Type B pancreatic cell (in vitro differentiated cells): Measurements from ENCODE around the gene POU2F1. TPM values are rescaled to one million over a fixed set of nuclear protein-coding genes. Genes with fewer than 3 reads are reported as not detected.

Experiments
- DNase-seq: peaks from one replicate; pipeline ENCODE4 v3.0.0; 2021; ENCODE audit warnings: mixed read lengths; ENCODE audit not compliant: unreplicated experiment; ENCODE audit errors: extremely low spot score
- H3K27ac Mint-ChIP-seq: 2 replicates; pipeline ENCODE4 v1.8.0; 2021; ENCODE audit warnings: mild to moderate bottlenecking, mixed read lengths
- H3K27me3 Mint-ChIP-seq: 2 replicates; pipeline ENCODE4 v1.8.0; 2021; ENCODE audit warnings: mixed read lengths
- H3K36me3 Mint-ChIP-seq: 2 replicates; pipeline ENCODE4 v1.8.0; 2021; ENCODE audit warnings: mixed read lengths
- H3K4me1 Mint-ChIP-seq: one replicate; pipeline ENCODE4 v1.8.0; 2021; ENCODE audit warnings: mixed read lengths; ENCODE audit not compliant: unreplicated experiment
- H3K4me3 Mint-ChIP-seq: 2 replicates; pipeline ENCODE4 v1.8.0; 2021; ENCODE audit warnings: mild to moderate bottlenecking, mixed read lengths
- H3K9me3 Mint-ChIP-seq: 2 replicates; pipeline ENCODE4 v1.8.0; 2021; ENCODE audit warnings: mixed read lengths
- CTCF ChIP-seq: fragments of 200-600 bp; sonication (generic); conservative IDR thresholded peaks from 2 replicates; pipeline ENCODE4 v1.5.0; 2021; ENCODE audit warnings: antibody characterized with exemption, mild to moderate bottlenecking
- total RNA-seq: library from RNA; stranded (reverse); gene quantifications from 2 replicates; pipeline ENCODE4 v1.2.1, GENCODE V29; 2021; ENCODE audit warnings: low replicate concordance

The POU2F1 gene
- total RNA-seq, 1 donor from 2014 or later: 24.2 TPM

- Mint-ChIP-seq H3K4me3 (no peak overlapping the region), H3K27me3 (no peaks in the 10 kb centered on the region), H3K4me1 (peaks cover 21% of the 10 kb centered on the region), H3K27ac (no peak overlapping the region), H3K36me3 (peaks cover 9% of the 10 kb centered on the region), H3K9me3 (peaks cover 6% of the 10 kb centered on the region)
- DNase-seq: no peak
- no peak for TF ChIP-seq CTCF
Observed at GRCh38 chr1:167289075-167289442, 68.4 kb downstream of the POU2F1 start.

GRCh38 chr1:167289966-167290365, 69.3 kb downstream of the POU2F1 start:
- no peak for DNase-seq
- no peaks in the 10 kb centered on the region for H3K27me3 Mint-ChIP-seq
- no peak for TF ChIP-seq CTCF
- H3K4me1 Mint-ChIP-seq: peaks cover 21% of the 10 kb centered on the region
- H3K4me3 Mint-ChIP-seq: no peak overlapping the region
- H3K9me3 Mint-ChIP-seq: peaks cover 6% of the 10 kb centered on the region
- H3K27ac Mint-ChIP-seq: no peak overlapping the region
- H3K36me3 Mint-ChIP-seq: peaks cover 9% of the 10 kb centered on the region

GRCh38 chr1:167291539-167292185, 71.0 kb downstream of the POU2F1 start:
- Mint-ChIP-seq H3K27ac (no peak overlapping the region), H3K36me3 (peaks cover 9% of the 10 kb centered on the region), H3K4me3 (no peak overlapping the region), H3K9me3 (peaks cover 6% of the 10 kb centered on the region), H3K27me3 (no peaks in the 10 kb centered on the region), H3K4me1 (peaks cover 18% of the 10 kb centered on the region)
- TF ChIP-seq CTCF: no peak
- no peak for DNase-seq

GRCh38 chr1:167292216-167292615, 71.5 kb downstream of the POU2F1 start:
- no peak overlapping the region for H3K4me3 Mint-ChIP-seq
- TF ChIP-seq CTCF: no peak
- H3K27ac Mint-ChIP-seq: no peak overlapping the region
- no peak for DNase-seq
- H3K9me3 Mint-ChIP-seq: peaks cover 6% of the 10 kb centered on the region
- H3K36me3 Mint-ChIP-seq: peaks cover 9% of the 10 kb centered on the region
- peaks cover 12% of the 10 kb centered on the region for H3K4me1 Mint-ChIP-seq
- H3K27me3 Mint-ChIP-seq: no peaks in the 10 kb centered on the region

- Mint-ChIP-seq H3K9me3 (peaks cover 6% of the 10 kb centered on the region), H3K4me1 (peaks cover 13% of the 10 kb centered on the region), H3K36me3 (peaks cover 9% of the 10 kb centered on the region), H3K4me3 (no peak overlapping the region), H3K27ac (peak overlapping the region; percentile 8), H3K27me3 (no peaks in the 10 kb centered on the region)
- no peak for DNase-seq
- no peak for TF ChIP-seq CTCF
Observed at GRCh38 chr1:167293057-167293456, 72.4 kb downstream of the POU2F1 start.

- Mint-ChIP-seq H3K36me3 (peaks cover 9% of the 10 kb centered on the region), H3K4me1 (peaks cover 8% of the 10 kb centered on the region), H3K27ac (no peak overlapping the region), H3K9me3 (peaks cover 6% of the 10 kb centered on the region), H3K4me3 (no peak overlapping the region), H3K27me3 (no peaks in the 10 kb centered on the region)
- no peak for DNase-seq
- TF ChIP-seq CTCF: no peak
Observed at GRCh38 chr1:167294528-167294927, 73.8 kb downstream of the POU2F1 start.
